Loucy (cell line): ENCODE measurements around the gene TPM1.
A peak's percentile ranks its signal among the peaks of the same experiment; 100 is the strongest.

Experiments used
- H2AFZ ChIP-seq: fragments of 200-600 bp; sonication (generic); 2 replicates; pipeline ENCODE4 v1.6.0; 2016; ENCODE audit warnings: antibody characterized with exemption, mild to moderate bottlenecking, low read length, moderate library complexity
- H3F3A ChIP-seq: fragments of 200-600 bp; 2 replicates; pipeline ENCODE4 v1.6.0; 2016; ENCODE audit warnings: antibody characterized with exemption, low read depth, mild to moderate bottlenecking
- H3K27me3 ChIP-seq: fragments of 200-600 bp; sonication (generic); 2 replicates; pipeline ENCODE4 v1.6.1; 2014; ENCODE audit warnings: low read length, mild to moderate bottlenecking; ENCODE audit not compliant: insufficient read depth, poor library complexity, severe bottlenecking
- H3K36me3 ChIP-seq: fragments of 200-600 bp; sonication (generic); 2 replicates; pipeline ENCODE4 v1.6.1; 2016; ENCODE audit warnings: low read length; ENCODE audit not compliant: insufficient read depth
- H3K4me1 ChIP-seq: fragments of 200-600 bp; sonication (generic); 2 replicates; pipeline ENCODE4 v1.5.1; 2014; ENCODE audit warnings: low read length, mild to moderate bottlenecking; ENCODE audit not compliant: insufficient read depth, poor library complexity, severe bottlenecking
- H3K4me2 ChIP-seq: fragments of 200-600 bp; sonication (generic); 2 replicates; pipeline ENCODE4 v1.6.0; 2014; ENCODE audit warnings: antibody characterized with exemption, low read length, low read depth, mild to moderate bottlenecking; ENCODE audit not compliant: poor library complexity, severe bottlenecking
- H3K4me3 ChIP-seq: fragments of 200-600 bp; sonication (generic); 2 replicates; pipeline ENCODE4 v1.5.1; 2014; ENCODE audit warnings: low read length, mild to moderate bottlenecking, mixed read lengths; ENCODE audit not compliant: poor library complexity, severe bottlenecking
- H3K79me2 ChIP-seq: fragments of 200-600 bp; sonication (generic); 2 replicates; pipeline ENCODE4 v1.6.1; 2014; ENCODE audit warnings: low read length; ENCODE audit not compliant: insufficient read depth
- H3K9ac ChIP-seq: fragments of 200-600 bp; sonication (generic); 2 replicates; pipeline ENCODE4 v1.6.0; 2014; ENCODE audit warnings: mild to moderate bottlenecking, low read depth, low read length, moderate library complexity; ENCODE audit not compliant: poor library complexity, severe bottlenecking
- H3K9me2 ChIP-seq: fragments of 200-600 bp; sonication (generic); replicated peaks from 2 replicates; pipeline ENCODE4 v1.6.1; 2016; ENCODE audit warnings: low read depth, low read length, mixed read lengths
- H3K9me3 ChIP-seq: fragments of 200-600 bp; sonication (generic); 2 replicates; pipeline ENCODE4 v1.6.1; 2014; ENCODE audit warnings: mild to moderate bottlenecking, antibody characterized with exemption, low read length, low read depth; ENCODE audit not compliant: insufficient read depth
- H4K20me1 ChIP-seq: fragments of 200-600 bp; sonication (generic); 2 replicates; pipeline ENCODE4 v1.6.0; 2014; ENCODE audit warnings: antibody characterized with exemption, low read length, mild to moderate bottlenecking; ENCODE audit not compliant: insufficient read depth, poor library complexity, severe bottlenecking
- CTCF ChIP-seq: fragments of 200-600 bp; sonication (generic); conservative IDR thresholded peaks from 2 replicates; pipeline ENCODE4 v1.5.1; 2014; ENCODE audit warnings: mild to moderate bottlenecking, antibody characterized with exemption, low read length
- EZH2phosphoT487 ChIP-seq: fragments of 200-600 bp; IDR thresholded peaks from 2 replicates; pipeline ENCODE4 v1.6.1; 2018; ENCODE audit warnings: antibody characterized with exemption, mild to moderate bottlenecking, moderate library complexity, borderline replicate concordance

The TPM1 gene

GRCh38 chr15:62999178-62999577 lies 43.4 kb upstream of the TPM1 start:
- H3F3A ChIP-seq = no peaks in the 10 kb centered on the region
- no peaks in the 10 kb centered on the region for H3K9me3 ChIP-seq
- H3K9me2 ChIP-seq = no peaks in the 10 kb centered on the region
- no peak for TF ChIP-seq EZH2phosphoT487
- no peak for TF ChIP-seq CTCF
- H3K27me3 ChIP-seq = no peaks in the 10 kb centered on the region
- no peaks in the 10 kb centered on the region for H3K4me1 ChIP-seq
- no peak overlapping the region for H3K4me3 ChIP-seq
- no peak overlapping the region for H3K4me2 ChIP-seq
- no peaks in the 10 kb centered on the region for H3K36me3 ChIP-seq
- no peaks in the 10 kb centered on the region for H4K20me1 ChIP-seq
- H2AFZ ChIP-seq = peak overlapping the region; percentile 55; the same call in 1 of the 2 replicates
- no peak overlapping the region for H3K9ac ChIP-seq
- H3K79me2 ChIP-seq = no peaks in the 10 kb centered on the region

GRCh38 chr15:62999923-63000561 lies 42.5 kb upstream of the TPM1 start:
- Histone ChIP-seq H3K4me1 (no peaks in the 10 kb centered on the region), H2AFZ (no peak overlapping the region; the same call in 1 of the 2 replicates), H3F3A (no peaks in the 10 kb centered on the region), H3K9ac (no peak overlapping the region), H3K9me3 (no peaks in the 10 kb centered on the region), H3K79me2 (no peaks in the 10 kb centered on the region), H3K9me2 (no peaks in the 10 kb centered on the region), H3K4me3 (no peak overlapping the region), H3K36me3 (no peaks in the 10 kb centered on the region), H3K27me3 (no peaks in the 10 kb centered on the region), H4K20me1 (no peaks in the 10 kb centered on the region), H3K4me2 (no peak overlapping the region)
- TF ChIP-seq CTCF (no peak), EZH2phosphoT487 (no peak)

GRCh38 chr15:63000706-63001105 lies 41.8 kb upstream of the TPM1 start:
- no peak for TF ChIP-seq EZH2phosphoT487
- TF ChIP-seq CTCF = no peak
- Histone ChIP-seq H2AFZ (no peak overlapping the region), H3K4me1 (no peaks in the 10 kb centered on the region), H3K9ac (no peak overlapping the region), H3K4me3 (no peak overlapping the region), H3K9me3 (no peaks in the 10 kb centered on the region), H3F3A (no peaks in the 10 kb centered on the region), H3K4me2 (no peak overlapping the region), H3K36me3 (no peaks in the 10 kb centered on the region), H3K79me2 (no peaks in the 10 kb centered on the region), H3K27me3 (no peaks in the 10 kb centered on the region), H3K9me2 (no peaks in the 10 kb centered on the region), H4K20me1 (no peaks in the 10 kb centered on the region)
